Measurements from ENCODE around the gene RPS29. TPM values are rescaled to one million over a fixed set of nuclear protein-coding genes. Genes with fewer than 3 reads are reported as not detected.
"Not testable (repeated sequence)": the region's sequence is repeated elsewhere in the genome, so short reads cannot be mapped to it uniquely, and the experiment has no call there.

RPS29 gene
- total RNA-seq, 4 donors from 2014 or later = 1,474 to 8,142 (median 3,050) TPM

DNA sequence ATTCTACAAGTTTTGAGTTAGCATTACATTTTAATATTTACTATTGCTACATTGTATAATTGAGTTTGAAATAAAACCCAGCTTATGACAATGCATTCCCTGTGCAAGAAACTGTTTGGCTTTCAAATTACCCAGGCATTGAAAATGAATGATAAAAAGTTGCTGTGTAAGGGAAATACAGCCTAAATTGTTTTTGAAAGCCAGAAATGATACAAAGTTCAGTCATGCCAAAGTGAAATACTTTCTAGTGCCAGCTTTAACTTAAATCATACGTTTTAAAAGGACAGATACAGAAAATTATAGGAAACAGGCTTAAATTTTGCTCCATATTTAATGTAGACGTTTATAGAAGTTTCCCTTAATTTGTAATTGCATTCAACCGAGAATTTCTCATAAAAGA lies 37.2 kb upstream of the RPS29 start:
- peak overlapping the region in 2 of 4 donors; percentile 8 to 43 for H3K27ac ChIP-seq
- no peaks in the 10 kb centered on the region for H3K27me3 ChIP-seq
- DNase-seq = no peak
- TF ChIP-seq, protein P1, sequence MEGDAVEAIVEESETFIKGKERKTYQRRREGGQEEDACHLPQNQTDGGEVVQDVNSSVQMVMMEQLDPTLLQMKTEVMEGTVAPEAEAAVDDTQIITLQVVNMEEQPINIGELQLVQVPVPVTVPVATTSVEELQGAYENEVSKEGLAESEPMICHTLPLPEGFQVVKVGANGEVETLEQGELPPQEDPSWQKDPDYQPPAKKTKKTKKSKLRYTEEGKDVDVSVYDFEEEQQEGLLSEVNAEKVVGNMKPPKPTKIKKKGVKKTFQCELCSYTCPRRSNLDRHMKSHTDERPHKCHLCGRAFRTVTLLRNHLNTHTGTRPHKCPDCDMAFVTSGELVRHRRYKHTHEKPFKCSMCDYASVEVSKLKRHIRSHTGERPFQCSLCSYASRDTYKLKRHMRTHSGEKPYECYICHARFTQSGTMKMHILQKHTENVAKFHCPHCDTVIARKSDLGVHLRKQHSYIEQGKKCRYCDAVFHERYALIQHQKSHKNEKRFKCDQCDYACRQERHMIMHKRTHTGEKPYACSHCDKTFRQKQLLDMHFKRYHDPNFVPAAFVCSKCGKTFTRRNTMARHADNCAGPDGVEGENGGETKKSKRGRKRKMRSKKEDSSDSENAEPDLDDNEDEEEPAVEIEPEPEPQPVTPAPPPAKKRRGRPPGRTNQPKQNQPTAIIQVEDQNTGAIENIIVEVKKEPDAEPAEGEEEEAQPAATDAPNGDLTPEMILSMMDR (IDR thresholded peaks at IDR 0.05) = no peak
- TF ChIP-seq POLR2A (IDR thresholded peaks at IDR 0.05) = no peak
- peaks cover 0 to 48% (median 14%) of the 10 kb centered on the region in 4 donors for H3K4me1 ChIP-seq
- H3K4me3 ChIP-seq = peak overlapping the region in 2 of 4 donors; percentile 13 to 93
- H3K9me3 ChIP-seq = no peaks in the 10 kb centered on the region
- H3K36me3 ChIP-seq = peaks cover 0 to 10% (median 0%) of the 10 kb centered on the region in 3 donors

- H3K36me3 ChIP-seq = peaks cover 0 to 21% (median 0%) of the 10 kb centered on the region in 3 donors
- no peak for TF ChIP-seq POLR2A (IDR thresholded peaks at IDR 0.05)
- TF ChIP-seq, protein P1 (IDR thresholded peaks at IDR 0.05) = no peak
- no peak for DNase-seq
- H3K27ac ChIP-seq = peak overlapping the region in 3 of 4 donors; percentile 94 to 98 (median 95)
- no peaks in the 10 kb centered on the region for H3K9me3 ChIP-seq
- peak overlapping the region; percentile 79 to 95 (median 87) for H3K4me3 ChIP-seq
- H3K27me3 ChIP-seq = no peaks in the 10 kb centered on the region
- H3K4me1 ChIP-seq = peaks cover 0 to 48% (median 14%) of the 10 kb centered on the region in 4 donors
Measured at GRCh38 chr14:49622022-49622607, 35.9 kb upstream of the RPS29 start.

DNA sequence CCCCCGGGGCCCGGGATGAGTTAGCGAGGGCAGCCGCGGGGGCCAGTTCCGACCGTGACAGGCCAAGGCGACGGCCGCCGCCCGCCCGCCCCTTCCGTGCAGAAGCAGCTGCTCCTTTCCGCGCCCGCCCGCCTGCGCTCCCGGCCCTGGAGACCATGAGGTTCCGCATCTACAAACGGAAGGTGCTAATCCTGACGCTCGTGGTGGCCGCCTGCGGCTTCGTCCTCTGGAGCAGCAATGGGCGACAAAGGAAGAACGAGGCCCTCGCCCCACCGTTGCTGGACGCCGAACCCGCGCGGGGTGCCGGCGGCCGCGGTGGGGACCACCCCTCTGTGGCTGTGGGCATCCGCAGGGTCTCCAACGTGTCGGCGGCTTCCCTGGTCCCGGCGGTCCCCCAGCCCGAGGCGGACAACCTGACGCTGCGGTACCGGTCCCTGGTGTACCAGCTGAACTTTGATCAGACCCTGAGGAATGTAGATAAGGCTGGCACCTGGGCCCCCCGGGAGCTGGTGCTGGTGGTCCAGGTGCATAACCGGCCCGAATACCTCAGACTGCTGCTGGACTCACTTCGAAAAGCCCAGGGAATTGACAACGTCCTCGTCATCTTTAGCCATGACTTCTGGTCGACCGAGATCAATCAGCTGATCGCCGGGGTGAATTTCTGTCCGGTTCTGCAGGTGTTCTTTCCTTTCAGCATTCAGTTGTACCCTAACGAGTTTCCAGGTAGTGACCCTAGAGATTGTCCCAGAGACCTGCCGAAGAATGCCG lies 35.1 kb upstream of the RPS29 start:
- Histone ChIP-seq H3K4me1 (peaks cover 0 to 48% (median 14%) of the 10 kb centered on the region in 4 donors), H3K27me3 (no peaks in the 10 kb centered on the region), H3K4me3 (peak overlapping the region; percentile 79 to 95 (median 87)), H3K27ac (peak overlapping the region; percentile 94 to 98 (median 96)), H3K9me3 (no peaks in the 10 kb centered on the region), H3K36me3 (peaks cover 0 to 27% (median 0%) of the 10 kb centered on the region in 3 donors)
- no peak for TF ChIP-seq POLR2A (IDR thresholded peaks at IDR 0.05)
- TF ChIP-seq, protein P1 (IDR thresholded peaks at IDR 0.05) = no peak
- peak; percentile 66 to 86 (median 78) for DNase-seq

DNA sequence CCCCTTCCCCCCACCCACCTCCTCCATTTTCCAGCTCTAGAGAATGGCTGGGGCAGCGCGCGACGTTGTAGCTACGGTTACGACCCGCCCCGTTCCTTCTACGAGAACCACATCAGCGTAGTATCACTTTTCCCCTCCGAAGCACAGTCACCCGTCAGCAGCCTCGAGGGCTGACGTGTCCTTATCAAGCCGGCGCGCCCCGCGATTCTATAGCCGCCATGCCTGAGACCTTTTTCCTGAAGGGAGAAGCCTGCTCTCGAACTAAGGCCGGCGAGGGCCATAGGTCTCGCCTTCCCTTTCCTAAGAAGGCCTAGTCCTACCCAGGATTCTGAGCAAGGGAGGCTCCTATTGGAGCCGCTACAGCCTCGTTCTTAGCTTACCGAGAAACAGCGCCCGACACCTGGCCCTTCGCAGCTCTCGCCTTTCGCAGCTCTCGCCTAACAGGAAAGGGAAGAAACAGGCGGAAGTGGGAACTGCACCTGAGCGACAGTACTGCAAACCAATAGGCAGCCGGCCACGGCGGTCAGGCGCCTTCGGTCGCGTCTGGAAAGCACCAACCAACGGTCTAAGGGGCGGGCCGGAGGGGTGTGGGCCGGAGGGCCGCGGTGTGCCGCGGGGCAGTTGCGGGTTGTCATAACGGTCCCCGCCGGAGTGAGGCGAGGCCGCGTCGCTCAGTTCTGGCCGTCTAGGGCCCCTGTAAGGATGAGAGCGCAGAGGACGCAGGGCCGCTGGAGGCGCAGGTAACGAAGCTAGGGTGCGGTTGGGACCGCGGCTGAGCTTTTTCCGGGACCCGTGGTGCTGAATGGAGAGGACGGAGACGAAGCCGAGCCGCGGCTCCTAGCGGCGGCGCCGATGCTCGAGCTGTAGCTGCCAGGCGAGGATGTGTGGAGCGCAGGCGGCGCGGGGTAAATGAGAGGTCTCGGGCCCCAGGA lies 34.3 kb upstream of the RPS29 start, which contains the start of the genes MGAT2 and RPL36AL:
Gene MGAT2 (plus strand): TSS at position 618 of the 932 bp plus-strand sequence. CDS start 470 bp downstream, outside the sequence.
Gene RPL36AL (minus strand): TSS at position 445 of the 932 bp plus-strand sequence. CDS start 1,522 bp downstream, outside the sequence.
- peak; percentile 96 to 99 for TF ChIP-seq POLR2A (IDR thresholded peaks at IDR 0.05)
- TF ChIP-seq, protein P1 (IDR thresholded peaks at IDR 0.05) = peak in 5 of 6 experiments; percentile 15 to 58 (median 22)
- DNase-seq = peak; percentile 95 to 99 (median 99)
- Histone ChIP-seq H3K27me3 (no peaks in the 10 kb centered on the region), H3K27ac (peak within 1 kb of the TSS; percentile 94 to 98 (median 96)), H3K4me1 (peaks cover 0 to 48% (median 14%) of the 10 kb centered on the region in 4 donors), H3K9me3 (no peaks in the 10 kb centered on the region), H3K4me3 (peak within 1 kb of the TSS; percentile 79 to 95 (median 87)), H3K36me3 (peaks cover 0 to 19% (median 0%) of the 10 kb centered on the region in 3 donors)

DNA sequence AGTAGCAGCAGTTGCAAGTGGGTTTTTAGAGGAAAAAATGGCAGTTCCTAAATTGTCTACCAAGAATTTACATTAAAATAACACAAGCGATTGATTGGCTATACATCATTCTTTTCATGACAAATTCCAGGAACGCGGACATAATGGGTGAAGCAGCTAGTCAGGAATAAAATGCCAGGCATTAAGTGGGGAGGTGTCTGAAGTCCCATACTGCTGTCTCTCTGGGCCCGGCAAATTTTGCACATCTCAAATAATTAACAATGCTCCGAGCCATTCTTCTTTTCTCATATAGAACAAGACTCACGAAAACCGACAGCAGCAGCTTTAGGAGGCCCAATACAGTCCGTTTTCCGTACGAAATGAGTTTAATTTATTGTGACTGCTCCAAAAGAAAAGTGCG lies 33.5 kb upstream of the RPS29 start:
- H3K4me1 ChIP-seq = peaks cover 0 to 47% (median 14%) of the 10 kb centered on the region in 4 donors
- DNase-seq = no peak
- no peaks in the 10 kb centered on the region for H3K9me3 ChIP-seq
- H3K27ac ChIP-seq = peak overlapping the region; percentile 94 to 98 (median 96)
- H3K4me3 ChIP-seq = peak overlapping the region; percentile 79 to 95 (median 87)
- TF ChIP-seq, protein P1 (IDR thresholded peaks at IDR 0.05) = no peak
- no peak for TF ChIP-seq POLR2A (IDR thresholded peaks at IDR 0.05)
- H3K36me3 ChIP-seq = peaks cover 0 to 17% (median 0%) of the 10 kb centered on the region in 3 donors
- H3K27me3 ChIP-seq = no peaks in the 10 kb centered on the region

DNA sequence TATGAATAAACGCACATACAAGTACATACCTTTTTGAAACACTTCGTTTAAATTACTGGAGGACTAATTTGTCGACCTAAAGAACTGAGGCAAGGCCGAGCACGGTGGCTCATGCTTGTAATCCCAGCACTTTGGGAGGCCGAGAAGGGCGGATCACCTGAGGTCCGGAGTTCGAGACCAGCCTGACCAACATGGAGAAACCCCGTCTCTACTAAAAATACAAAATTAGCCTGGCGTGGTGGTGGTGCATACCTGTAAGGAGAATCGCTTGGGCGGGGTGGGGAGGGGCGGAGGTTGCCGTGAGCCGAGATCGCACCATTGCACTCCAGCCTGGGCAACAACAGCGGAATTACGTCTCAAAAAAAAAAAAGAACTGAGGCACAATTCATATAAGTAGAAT lies 33.1 kb upstream of the RPS29 start:
- DNase-seq, H3K9me3 ChIP-seq, H3K27me3 ChIP-seq: not testable (repeated sequence)
- Histone ChIP-seq H3K27ac (peak overlapping the region in 3 of 4 donors; percentile 95 to 98 (median 98)), H3K36me3 (peaks cover 0 to 17% (median 0%) of the 10 kb centered on the region in 3 donors), H3K4me3 (peak overlapping the region; percentile 79 to 95 (median 87)), H3K4me1 (peaks cover 0 to 42% (median 14%) of the 10 kb centered on the region in 4 donors)
